Measurements from ENCODE around the gene SYCP2. TPM values are rescaled to one million over a fixed set of nuclear protein-coding genes. Genes with fewer than 3 reads are reported as not detected.
"Not testable (repeated sequence)": the region's sequence is repeated elsewhere in the genome, so short reads cannot be mapped to it uniquely, and the experiment has no call there.

Gene SYCP2
- total RNA-seq, 1 donor from 2014 or later: 3.7 TPM

DNA sequence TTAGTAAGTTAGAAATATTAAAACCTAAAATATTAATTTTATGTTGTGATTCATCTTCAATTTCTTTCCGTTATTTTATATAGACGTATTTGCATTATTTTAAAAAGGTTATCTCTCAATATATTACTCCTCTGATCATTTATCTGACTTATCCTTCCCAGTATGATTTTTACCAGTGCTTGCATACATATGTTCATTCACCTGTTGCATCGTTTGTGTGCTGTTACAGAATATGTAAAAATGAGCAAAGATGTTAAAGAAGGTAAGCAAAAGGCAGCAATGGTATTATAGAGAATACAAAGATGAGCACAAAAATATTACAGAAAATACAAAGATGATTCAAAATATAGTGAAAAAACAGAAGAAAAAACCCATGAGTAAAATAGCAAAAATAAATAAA lies 48.9 kb downstream of the SYCP2 start:
- Histone ChIP-seq H3K9me3 (ENCODE audit: control insufficient read depth in 3 of 3, low read length in 3 of 3) (no peaks in the 10 kb centered on the region), H3K9ac (ENCODE audit: low read depth in 1 of 3, low read length in 3 of 3) (no peak overlapping the region), H3K4me1 (ENCODE audit: control insufficient read depth in 3 of 3, insufficient read depth in 3 of 3, low read length in 3 of 3) (no peaks in the 10 kb centered on the region), H3K4me3 (ENCODE audit: low read length in 3 of 3) (no peak overlapping the region), H3K36me3 (ENCODE audit: control insufficient read depth in 3 of 3, insufficient read depth in 3 of 3, low read length in 3 of 3) (no peaks in the 10 kb centered on the region), H3K27ac (ENCODE audit: low read depth, low read length) (no peak overlapping the region), H3K27me3 (ENCODE audit: control insufficient read depth in 3 of 3, insufficient read depth in 3 of 3, low read length in 3 of 3) (no peaks in the 10 kb centered on the region)

GRCh38 chr20:59880198-59880597 lies 53.2 kb downstream of the SYCP2 start:
- no peaks in the 10 kb centered on the region for H3K4me1 ChIP-seq (ENCODE audit: control insufficient read depth in 3 of 3, insufficient read depth in 3 of 3, low read length in 3 of 3)
- no peaks in the 10 kb centered on the region for H3K27me3 ChIP-seq (ENCODE audit: control insufficient read depth in 3 of 3, insufficient read depth in 3 of 3, low read length in 3 of 3)
- H3K9me3 ChIP-seq (ENCODE audit: control insufficient read depth in 3 of 3, low read length in 3 of 3): no peaks in the 10 kb centered on the region
- H3K27ac ChIP-seq (ENCODE audit: low read depth, low read length): no peak overlapping the region
- H3K36me3 ChIP-seq (ENCODE audit: control insufficient read depth in 3 of 3, insufficient read depth in 3 of 3, low read length in 3 of 3): no peaks in the 10 kb centered on the region
- H3K4me3 ChIP-seq (ENCODE audit: low read length in 3 of 3): no peak overlapping the region
- no peak overlapping the region for H3K9ac ChIP-seq (ENCODE audit: low read depth in 1 of 3, low read length in 3 of 3)

DNA sequence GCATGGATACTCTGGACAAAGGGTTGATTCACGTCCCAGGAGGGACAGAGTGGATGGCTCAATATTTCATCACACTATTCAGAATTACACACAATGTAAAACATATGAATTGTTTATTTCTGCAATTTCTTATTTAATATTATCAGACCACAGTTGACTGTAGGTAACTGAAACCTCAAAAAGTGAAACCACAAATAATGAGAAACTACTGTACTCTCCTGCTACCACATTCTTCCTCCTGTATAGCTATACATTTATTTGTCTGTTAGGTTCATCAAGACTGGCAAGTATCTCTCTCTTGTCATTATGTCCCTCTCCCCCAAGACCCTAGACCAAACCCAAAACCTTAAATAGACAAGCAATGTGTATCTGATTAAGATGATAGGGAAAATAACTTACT lies 60.0 kb downstream of the SYCP2 start:
- H3K4me1 ChIP-seq (ENCODE audit: control insufficient read depth in 3 of 3, insufficient read depth in 3 of 3, low read length in 3 of 3): no peaks in the 10 kb centered on the region
- H3K9me3 ChIP-seq (ENCODE audit: control insufficient read depth in 3 of 3, low read length in 3 of 3): no peaks in the 10 kb centered on the region
- H3K9ac ChIP-seq (ENCODE audit: low read depth in 1 of 3, low read length in 3 of 3): no peak overlapping the region
- H3K27ac ChIP-seq (ENCODE audit: low read depth, low read length): no peak overlapping the region
- H3K4me3 ChIP-seq (ENCODE audit: low read length in 3 of 3): no peak overlapping the region
- H3K27me3 ChIP-seq (ENCODE audit: control insufficient read depth in 3 of 3, insufficient read depth in 3 of 3, low read length in 3 of 3): no peaks in the 10 kb centered on the region
- H3K36me3 ChIP-seq (ENCODE audit: control insufficient read depth in 3 of 3, insufficient read depth in 3 of 3, low read length in 3 of 3): no peaks in the 10 kb centered on the region

- no peak overlapping the region for H3K4me3 ChIP-seq (ENCODE audit: low read length in 3 of 3)
- H3K27ac ChIP-seq (ENCODE audit: low read depth, low read length): no peak overlapping the region
- no peaks in the 10 kb centered on the region for H3K36me3 ChIP-seq (ENCODE audit: control insufficient read depth in 3 of 3, insufficient read depth in 3 of 3, low read length in 3 of 3)
- H3K27me3 ChIP-seq (ENCODE audit: control insufficient read depth in 3 of 3, insufficient read depth in 3 of 3, low read length in 3 of 3): no peaks in the 10 kb centered on the region
- H3K9me3 ChIP-seq (ENCODE audit: control insufficient read depth in 3 of 3, low read length in 3 of 3): no peaks in the 10 kb centered on the region
- no peaks in the 10 kb centered on the region for H3K4me1 ChIP-seq (ENCODE audit: control insufficient read depth in 3 of 3, insufficient read depth in 3 of 3, low read length in 3 of 3)
- no peak overlapping the region for H3K9ac ChIP-seq (ENCODE audit: low read depth in 1 of 3, low read length in 3 of 3)
Observed at GRCh38 chr20:59871096-59871495, 62.3 kb downstream of the SYCP2 start.

- no peak overlapping the region for H3K9ac ChIP-seq (ENCODE audit: low read depth in 1 of 3, low read length in 3 of 3)
- H3K4me3 ChIP-seq (ENCODE audit: low read length in 3 of 3): no peak overlapping the region
- no peak overlapping the region for H3K27ac ChIP-seq (ENCODE audit: low read depth, low read length)
- no peaks in the 10 kb centered on the region for H3K27me3 ChIP-seq (ENCODE audit: control insufficient read depth in 3 of 3, insufficient read depth in 3 of 3, low read length in 3 of 3)
- H3K4me1 ChIP-seq (ENCODE audit: control insufficient read depth in 3 of 3, insufficient read depth in 3 of 3, low read length in 3 of 3): no peaks in the 10 kb centered on the region
- no peaks in the 10 kb centered on the region for H3K36me3 ChIP-seq (ENCODE audit: control insufficient read depth in 3 of 3, insufficient read depth in 3 of 3, low read length in 3 of 3)
- no peaks in the 10 kb centered on the region for H3K9me3 ChIP-seq (ENCODE audit: control insufficient read depth in 3 of 3, low read length in 3 of 3)
Observed at GRCh38 chr20:59866338-59866737, 67.1 kb downstream of the SYCP2 start.

DNA sequence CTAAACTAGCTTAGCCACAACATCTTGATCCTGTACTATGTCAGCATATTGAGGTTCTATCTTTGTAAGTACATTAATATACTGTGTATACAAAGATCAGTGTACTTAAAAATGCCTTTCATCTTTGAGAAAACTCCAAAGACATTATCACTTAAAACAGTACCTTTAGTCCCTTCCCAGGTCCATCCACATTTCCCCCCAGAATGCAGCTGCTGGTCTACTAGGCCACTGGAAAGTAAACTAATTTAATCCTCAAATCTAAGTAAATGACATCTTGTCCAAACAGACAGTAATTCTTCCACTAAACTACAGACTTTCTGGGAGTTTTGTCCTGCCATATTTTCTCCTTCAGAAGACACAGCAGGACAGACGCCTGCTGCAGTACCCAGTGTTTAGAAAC lies 68.7 kb downstream of the SYCP2 start:
- Histone ChIP-seq H3K4me3 (ENCODE audit: low read length in 3 of 3) (no peak overlapping the region), H3K27ac (ENCODE audit: low read depth, low read length) (no peak overlapping the region), H3K9me3 (ENCODE audit: control insufficient read depth in 3 of 3, low read length in 3 of 3) (no peaks in the 10 kb centered on the region), H3K9ac (ENCODE audit: low read depth in 1 of 3, low read length in 3 of 3) (no peak overlapping the region), H3K4me1 (ENCODE audit: control insufficient read depth in 3 of 3, insufficient read depth in 3 of 3, low read length in 3 of 3) (no peaks in the 10 kb centered on the region), H3K27me3 (ENCODE audit: control insufficient read depth in 3 of 3, insufficient read depth in 3 of 3, low read length in 3 of 3) (no peaks in the 10 kb centered on the region), H3K36me3 (ENCODE audit: control insufficient read depth in 3 of 3, insufficient read depth in 3 of 3, low read length in 3 of 3) (no peaks in the 10 kb centered on the region)

GRCh38 chr20:59863058-59863457 lies 70.4 kb downstream of the SYCP2 start:
- H3K27me3 ChIP-seq (ENCODE audit: control insufficient read depth in 3 of 3, insufficient read depth in 3 of 3, low read length in 3 of 3): no peaks in the 10 kb centered on the region
- H3K36me3 ChIP-seq (ENCODE audit: control insufficient read depth in 3 of 3, insufficient read depth in 3 of 3, low read length in 3 of 3): no peaks in the 10 kb centered on the region
- H3K4me1 ChIP-seq (ENCODE audit: control insufficient read depth in 3 of 3, insufficient read depth in 3 of 3, low read length in 3 of 3): no peaks in the 10 kb centered on the region
- H3K9ac ChIP-seq (ENCODE audit: low read depth in 1 of 3, low read length in 3 of 3): no peak overlapping the region
- no peak overlapping the region for H3K4me3 ChIP-seq (ENCODE audit: low read length in 3 of 3)
- no peaks in the 10 kb centered on the region for H3K9me3 ChIP-seq (ENCODE audit: control insufficient read depth in 3 of 3, low read length in 3 of 3)
- no peak overlapping the region for H3K27ac ChIP-seq (ENCODE audit: low read depth, low read length)

DNA sequence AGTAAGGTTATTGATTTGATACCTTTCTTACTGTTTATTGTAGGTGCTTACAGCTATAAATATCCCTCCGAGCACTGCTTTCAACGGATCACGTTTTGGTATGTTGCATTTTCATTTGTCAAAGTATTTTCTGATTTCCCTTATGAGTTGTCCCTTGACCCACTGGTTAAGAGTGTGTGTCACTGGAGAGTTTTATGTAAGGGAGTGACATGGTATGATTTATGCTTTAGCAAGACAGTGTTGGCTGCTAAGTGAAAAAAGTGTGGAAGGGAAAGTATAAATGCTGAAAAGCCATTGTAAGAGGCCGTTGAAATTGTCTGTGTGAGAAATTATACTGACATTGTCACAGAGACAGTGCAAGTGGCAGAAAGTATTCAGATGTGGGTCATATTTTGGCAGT lies 72.0 kb downstream of the SYCP2 start:
- H3K4me1 ChIP-seq (ENCODE audit: control insufficient read depth in 3 of 3, insufficient read depth in 3 of 3, low read length in 3 of 3): no peaks in the 10 kb centered on the region

DNA sequence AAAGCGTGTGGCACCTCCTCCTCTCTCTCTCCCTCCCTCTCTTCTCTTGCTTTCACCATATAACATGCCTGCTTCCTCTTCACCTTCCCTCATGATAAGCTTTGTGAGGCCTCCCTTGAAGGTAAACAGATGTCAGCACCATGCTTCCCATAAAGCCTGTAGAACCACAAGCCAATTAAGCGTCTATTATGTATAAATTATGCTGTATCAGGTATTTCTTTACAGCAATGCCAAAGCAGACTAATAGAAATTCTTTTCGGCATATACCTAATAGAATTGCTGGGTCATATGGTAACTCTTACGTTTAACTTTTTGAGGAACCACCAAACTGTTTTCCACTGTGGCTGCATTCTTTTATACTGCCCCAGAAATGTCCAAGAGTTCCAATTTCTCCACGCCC lies 75.0 kb downstream of the SYCP2 start:
- no peaks in the 10 kb centered on the region for H3K27me3 ChIP-seq (ENCODE audit: control insufficient read depth in 3 of 3, insufficient read depth in 3 of 3, low read length in 3 of 3)
- H3K4me1 ChIP-seq (ENCODE audit: control insufficient read depth in 3 of 3, insufficient read depth in 3 of 3, low read length in 3 of 3): no peaks in the 10 kb centered on the region
- no peak overlapping the region for H3K9ac ChIP-seq (ENCODE audit: low read depth in 1 of 3, low read length in 3 of 3)
- no peaks in the 10 kb centered on the region for H3K9me3 ChIP-seq (ENCODE audit: control insufficient read depth in 3 of 3, low read length in 3 of 3)
- no peak overlapping the region for H3K4me3 ChIP-seq (ENCODE audit: low read length in 3 of 3)
- no peaks in the 10 kb centered on the region for H3K36me3 ChIP-seq (ENCODE audit: control insufficient read depth in 3 of 3, insufficient read depth in 3 of 3, low read length in 3 of 3)
- H3K27ac ChIP-seq (ENCODE audit: low read depth, low read length): no peak overlapping the region

More for the DNA sequence above, 72.0 kb downstream of the SYCP2 start:
- Histone ChIP-seq H3K9me3 (ENCODE audit: control insufficient read depth in 3 of 3, low read length in 3 of 3) (no peaks in the 10 kb centered on the region), H3K36me3 (ENCODE audit: control insufficient read depth in 3 of 3, insufficient read depth in 3 of 3, low read length in 3 of 3) (no peaks in the 10 kb centered on the region), H3K27me3 (ENCODE audit: control insufficient read depth in 3 of 3, insufficient read depth in 3 of 3, low read length in 3 of 3) (no peaks in the 10 kb centered on the region), H3K9ac (ENCODE audit: low read depth in 1 of 3, low read length in 3 of 3) (no peak overlapping the region), H3K27ac (ENCODE audit: low read depth, low read length) (no peak overlapping the region), H3K4me3 (ENCODE audit: low read length in 3 of 3) (no peak overlapping the region)

DNA sequence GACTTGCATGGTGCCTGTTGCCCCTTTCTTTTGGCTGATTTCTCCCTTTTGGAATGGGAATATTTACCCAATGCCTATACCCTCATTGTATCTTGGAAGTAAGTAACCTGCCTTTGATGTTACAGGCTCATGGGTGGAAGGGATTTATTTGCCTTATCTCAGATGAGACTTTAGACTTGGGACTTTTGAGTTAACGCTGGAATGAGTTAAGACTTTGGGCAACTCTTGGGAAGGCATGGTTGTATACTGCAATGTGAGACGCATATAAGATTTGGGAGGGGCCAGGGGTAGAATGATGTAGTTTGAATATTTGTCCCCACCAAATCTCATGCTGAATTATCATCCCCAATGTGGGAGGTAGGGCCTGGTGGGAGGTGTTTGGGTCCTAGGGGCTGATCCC lies 75.5 kb downstream of the SYCP2 start:
- Histone ChIP-seq H3K27ac (ENCODE audit: low read depth, low read length) (no peak overlapping the region), H3K27me3 (ENCODE audit: control insufficient read depth in 3 of 3, insufficient read depth in 3 of 3, low read length in 3 of 3) (no peaks in the 10 kb centered on the region), H3K4me3 (ENCODE audit: low read length in 3 of 3) (no peak overlapping the region), H3K9me3 (ENCODE audit: control insufficient read depth in 3 of 3, low read length in 3 of 3) (no peaks in the 10 kb centered on the region), H3K4me1 (ENCODE audit: control insufficient read depth in 3 of 3, insufficient read depth in 3 of 3, low read length in 3 of 3) (no peaks in the 10 kb centered on the region), H3K36me3 (ENCODE audit: control insufficient read depth in 3 of 3, insufficient read depth in 3 of 3, low read length in 3 of 3) (no peaks in the 10 kb centered on the region), H3K9ac (ENCODE audit: low read depth in 1 of 3, low read length in 3 of 3) (no peak overlapping the region)

DNA sequence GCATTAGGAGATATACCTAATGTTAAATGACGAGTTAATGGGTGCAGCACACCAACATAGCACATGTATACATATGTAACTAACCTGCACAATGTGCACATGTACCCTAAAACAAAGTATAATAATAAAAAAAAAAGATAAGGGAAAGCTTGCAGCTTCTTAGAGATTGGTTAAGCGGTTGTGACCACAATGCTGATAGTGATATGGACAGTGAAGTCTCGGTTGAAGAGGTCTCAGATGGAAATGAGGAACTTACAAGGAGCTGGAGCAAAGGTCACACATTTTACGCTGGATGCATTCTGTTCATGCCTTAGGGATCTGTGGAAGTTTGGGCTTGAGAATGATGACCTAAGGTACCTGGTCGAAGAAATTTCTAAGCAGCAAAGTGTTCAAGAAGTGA lies 76.5 kb downstream of the SYCP2 start:
- H3K27me3 ChIP-seq (ENCODE audit: control insufficient read depth in 3 of 3, insufficient read depth in 3 of 3, low read length in 3 of 3); H3K9me3 ChIP-seq (ENCODE audit: control insufficient read depth in 3 of 3, low read length in 3 of 3); H3K4me3 ChIP-seq (ENCODE audit: low read length in 3 of 3): not testable (repeated sequence)

More for the DNA sequence above, 76.5 kb downstream of the SYCP2 start:
- H3K9ac ChIP-seq (ENCODE audit: low read depth in 1 of 3, low read length in 3 of 3); H3K36me3 ChIP-seq (ENCODE audit: control insufficient read depth in 3 of 3, insufficient read depth in 3 of 3, low read length in 3 of 3); H3K4me1 ChIP-seq (ENCODE audit: control insufficient read depth in 3 of 3, insufficient read depth in 3 of 3, low read length in 3 of 3); H3K27ac ChIP-seq (ENCODE audit: low read depth, low read length): not testable (repeated sequence)
